ENCODE data around the gene TTC7B. TPM values are rescaled to one million over a fixed set of nuclear protein-coding genes. Genes with fewer than 3 reads are reported as not detected.

TTC7B gene
- total and polyA plus RNA-seq, 2 of the 8 experiments (the other 6 are each of a cell fraction or from before 2014, with no cell fraction given): 23.7 to 34.0 TPM

DNA sequence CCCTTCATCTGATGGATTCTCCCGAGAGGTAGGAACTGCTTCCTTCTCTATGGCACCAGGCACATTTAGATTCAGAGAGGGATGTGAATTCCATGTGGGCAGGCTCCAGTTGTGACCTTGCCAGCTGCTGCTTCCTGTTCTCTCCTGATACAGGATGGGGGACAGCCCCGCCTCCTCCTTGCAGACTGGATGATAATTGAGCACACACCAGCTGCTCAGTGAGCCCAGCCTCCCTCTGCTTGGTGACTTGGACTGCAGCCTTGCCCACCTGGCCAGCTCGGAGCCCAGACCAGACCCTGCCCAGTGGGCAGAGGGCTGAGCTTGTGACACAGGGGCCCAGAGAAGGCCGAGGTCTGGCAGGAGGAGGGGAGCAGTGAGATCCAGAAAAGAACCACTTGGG lies 329.2 kb downstream of the TTC7B start (continued):
- TF ChIP-seq HDAC2 (IDR thresholded peaks at IDR 0.05; ENCODE audit: borderline replicate concordance in 1 of 2, low read depth in 2 of 2, low read length in 2 of 2): no peak
- no peak for TF ChIP-seq SRF (IDR thresholded peaks at IDR 0.05; ENCODE audit: low read depth, low read length)
